ENCODE data around the gene POLR1E. TPM values are rescaled to one million over a fixed set of nuclear protein-coding genes. Genes with fewer than 3 reads are reported as not detected.

POLR1E gene
- total and polyA plus RNA-seq, 9 of the 15 experiments (the other 6 are each of a cell fraction or from before 2014, with no cell fraction given) = 18.9 to 102 (median 74.4) TPM

DNA sequence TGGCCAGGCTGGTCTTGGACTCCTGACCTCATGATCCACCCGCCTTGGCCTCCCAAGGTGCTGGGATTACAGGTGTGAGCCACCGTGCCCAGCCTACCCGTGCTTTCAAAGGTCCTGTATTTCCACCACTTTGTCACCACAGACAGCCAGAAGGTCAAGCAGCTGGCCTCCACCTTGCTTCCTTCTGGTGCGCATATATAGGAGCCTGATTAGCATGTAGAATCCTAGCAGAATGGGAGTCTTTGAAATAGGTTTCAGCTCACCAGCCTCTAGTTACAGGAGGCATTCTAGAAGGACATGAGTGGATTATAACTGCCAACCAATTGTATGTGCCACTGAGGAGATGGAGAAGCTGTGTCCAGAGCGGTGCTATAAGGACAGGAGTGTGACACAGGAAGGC lies 18.9 kb downstream of the POLR1E start:
- Histone ChIP-seq H3K27me3 (ENCODE audit: control insufficient read depth in 2 of 2, insufficient read depth in 2 of 2, low read length in 2 of 2) (no peaks in the 10 kb centered on the region), H3K9me3 (replicated peaks; ENCODE audit: control insufficient read depth, insufficient read depth, low read depth, low read length) (no peaks in the 10 kb centered on the region), H3K9ac (ENCODE audit: insufficient read depth in 1 of 2, low read depth in 2 of 2, low read length in 2 of 2) (no peak overlapping the region; a peak in 1 of 4 replicates), H3K27ac (ENCODE audit: extremely low read depth, low read depth, low read length) (no peak overlapping the region), H3K9me1 (ENCODE audit: control insufficient read depth, insufficient read depth, low read length) (peaks cover 3% of the 10 kb centered on the region), H2AFZ (ENCODE audit: low read depth, low read length) (no peak overlapping the region), H3K4me2 (ENCODE audit: insufficient read depth, low read length) (no peak overlapping the region), H4K20me1 (replicated peaks; ENCODE audit: control insufficient read depth, insufficient read depth, low read length) (peaks cover 16% of the 10 kb centered on the region), H3K4me3 (no peak overlapping the region), H3K4me1 (replicated peaks in 1 of 2; ENCODE audit: control insufficient read depth in 2 of 2, insufficient read depth in 2 of 2, low read length in 2 of 2) (no peaks in the 10 kb centered on the region; a peak in 1 of 5 replicates), H3K36me3 (ENCODE audit: control insufficient read depth, insufficient read depth, low read length) (peaks cover 89% of the 10 kb centered on the region), H3K79me2 (ENCODE audit: control insufficient read depth, insufficient read depth, low read length) (no peaks in the 10 kb centered on the region)
- DNase-seq (ENCODE audit: extremely low read depth in 1 of 4, low spot score in 3 of 4) (no peak), FAIRE-seq (no peak), ATAC-seq (no peak)
- in situ Hi-C loops (cut with MboI) (no loop called here), intact Hi-C loops (cut with micrococcal nuclease) (no loop called here)
- WGBS (ENCODE audit: insufficient coverage, low coverage, missing lambda C conversion rate) = 86% methylated on average over 5 of the region's 5 CpGs
- CTCF ChIA-PET (ENCODE audit: low intra/inter-chr PET ratio) = no interaction called here
- no TSS peak for BruUV-seq (replicated peaks)
- TF ChIP-seq NUFIP1 (IDR thresholded peaks at IDR 0.05; ENCODE audit: partially characterized antibody) = no peak
- 0 out of 2 replicates have a peak, but pooled peaks have one; percentile 51 for TF ChIP-seq POLR2A (conservative IDR thresholded peaks at IDR 0.05)
- TF ChIP-seq POLR2G (IDR thresholded peaks at IDR 0.05; ENCODE audit: low read depth, low read length) = peak; percentile 30; the same call in 1 of the 2 replicates
- peak; percentile 47; the same call in 1 of the 2 replicates for TF ChIP-seq SUPT5H (IDR thresholded peaks at IDR 0.05)
- POLR2A ChIA-PET = interaction anchor here (0.6 to 2.5 kb wide), 7 partner anchors 10 to 180 kb away, joined by 3 to 11 read pairs (median 4); no protein-coding TSS in a partner anchor

- no peaks in the 10 kb centered on the region for H3K27me3 ChIP-seq (ENCODE audit: control insufficient read depth in 2 of 2, insufficient read depth in 2 of 2, low read length in 2 of 2)
- peaks cover 64% of the 10 kb centered on the region for H3K36me3 ChIP-seq (ENCODE audit: control insufficient read depth, insufficient read depth, low read length)
- 92% methylated on average over 11 of the region's 11 CpGs for WGBS (ENCODE audit: insufficient coverage, low coverage, missing lambda C conversion rate)
- ATAC-seq (no peak), FAIRE-seq (no peak), DNase-seq (ENCODE audit: extremely low read depth in 1 of 4, low spot score in 3 of 4) (no peak)
- no peak overlapping the region for H3K4me2 ChIP-seq (ENCODE audit: insufficient read depth, low read length)
- no peaks in the 10 kb centered on the region for H3K9me3 ChIP-seq (replicated peaks; ENCODE audit: control insufficient read depth, insufficient read depth, low read depth, low read length)
- no peak overlapping the region for H3K4me3 ChIP-seq
- H4K20me1 ChIP-seq (replicated peaks; ENCODE audit: control insufficient read depth, insufficient read depth, low read length) = peaks cover 11% of the 10 kb centered on the region; the same call in 1 of the 2 replicates
- ChIA-PET CTCF (ENCODE audit: low intra/inter-chr PET ratio) (no interaction called here), POLR2A (interaction anchor here (0.6 to 1.1 kb wide), 5 partner anchors 10 to 29 kb away, joined by 3 read pairs; no protein-coding TSS in a partner anchor)
- intact Hi-C loops (cut with micrococcal nuclease) (no loop called here), in situ Hi-C loops (cut with MboI) (no loop called here)
- BruUV-seq (replicated peaks) = no TSS peak
- peak overlapping the region in 1 of 2 experiments; percentile 4; a peak in 1 of 4 replicates for H3K9ac ChIP-seq (ENCODE audit: insufficient read depth in 1 of 2, low read depth in 2 of 2, low read length in 2 of 2)
- H2AFZ ChIP-seq (ENCODE audit: low read depth, low read length) = no peak overlapping the region
- 0 out of 2 replicates have a peak, but pooled peaks have one; percentile 16 for TF ChIP-seq PML (IDR thresholded peaks at IDR 0.05; ENCODE audit: low read length)
- no peak for TF ChIP-seq WHSC1 (IDR thresholded peaks at IDR 0.05; ENCODE audit: low read length)
- no peak for TF ChIP-seq ARID2 (IDR thresholded peaks at IDR 0.05)
- TF ChIP-seq SMC3 (conservative IDR thresholded peaks at IDR 0.05; ENCODE audit: insufficient read depth, low read depth, low read length) = no peak
- TF ChIP-seq STAG1 (CRISPR knock-in tag; IDR thresholded peaks at IDR 0.05; ENCODE audit: borderline replicate concordance) = no peak
- TF ChIP-seq, protein P1, sequence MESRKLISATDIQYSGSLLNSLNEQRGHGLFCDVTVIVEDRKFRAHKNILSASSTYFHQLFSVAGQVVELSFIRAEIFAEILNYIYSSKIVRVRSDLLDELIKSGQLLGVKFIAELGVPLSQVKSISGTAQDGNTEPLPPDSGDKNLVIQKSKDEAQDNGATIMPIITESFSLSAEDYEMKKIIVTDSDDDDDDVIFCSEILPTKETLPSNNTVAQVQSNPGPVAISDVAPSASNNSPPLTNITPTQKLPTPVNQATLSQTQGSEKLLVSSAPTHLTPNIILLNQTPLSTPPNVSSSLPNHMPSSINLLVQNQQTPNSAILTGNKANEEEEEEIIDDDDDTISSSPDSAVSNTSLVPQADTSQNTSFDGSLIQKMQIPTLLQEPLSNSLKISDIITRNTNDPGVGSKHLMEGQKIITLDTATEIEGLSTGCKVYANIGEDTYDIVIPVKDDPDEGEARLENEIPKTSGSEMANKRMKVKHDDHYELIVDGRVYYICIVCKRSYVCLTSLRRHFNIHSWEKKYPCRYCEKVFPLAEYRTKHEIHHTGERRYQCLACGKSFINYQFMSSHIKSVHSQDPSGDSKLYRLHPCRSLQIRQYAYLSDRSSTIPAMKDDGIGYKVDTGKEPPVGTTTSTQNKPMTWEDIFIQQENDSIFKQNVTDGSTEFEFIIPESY (CRISPR knock-in tag; IDR thresholded peaks at IDR 0.05) = peak; percentile 83
- H3K79me2 ChIP-seq (ENCODE audit: control insufficient read depth, insufficient read depth, low read length) = no peaks in the 10 kb centered on the region
- peaks cover 3% of the 10 kb centered on the region for H3K9me1 ChIP-seq (ENCODE audit: control insufficient read depth, insufficient read depth, low read length)
- peaks cover 4 to 5% of the 10 kb centered on the region in 2 experiments; a peak in 2 of 5 replicates for H3K4me1 ChIP-seq (replicated peaks in 1 of 2; ENCODE audit: control insufficient read depth in 2 of 2, insufficient read depth in 2 of 2, low read length in 2 of 2)
- H3K27ac ChIP-seq (ENCODE audit: extremely low read depth, low read depth, low read length) = no peak overlapping the region
Observed at GRCh38 chr9:37507566-37508134, 21.9 kb downstream of the POLR1E start.

Data from K562 (cell line).